ENCODE measurements around the gene DDX47. TPM values are rescaled to one million over a fixed set of nuclear protein-coding genes. Genes with fewer than 3 reads are reported as not detected.
"Not testable (repeated sequence)": the region's sequence is repeated elsewhere in the genome, so short reads cannot be mapped to it uniquely, and the experiment has no call there.

Gene DDX47
- total and polyA plus RNA-seq, 2 experiments from 2014 or later: 56.2 to 69.4 TPM

- H3K9me3 ChIP-seq (ENCODE audit: low read depth): no peaks in the 10 kb centered on the region
- TF ChIP-seq CTCF (IDR thresholded peaks at IDR 0.05; ENCODE audit: poor library complexity): no peak
- no peak for TF ChIP-seq EZH2 (IDR thresholded peaks at IDR 0.05; ENCODE audit: borderline replicate concordance)
- no peak for TF ChIP-seq EZH2phosphoT487 (IDR thresholded peaks at IDR 0.05; ENCODE audit: low read depth, severe bottlenecking, unreplicated experiment)
- no peaks in the 10 kb centered on the region for H3K36me3 ChIP-seq (replicated peaks; ENCODE audit: insufficient read depth, low read depth)
- no peaks in the 10 kb centered on the region for H4K20me1 ChIP-seq (ENCODE audit: insufficient read depth, poor library complexity, severe bottlenecking)
- H3K4me3 ChIP-seq: no peak overlapping the region
- 87% methylated on average over 3 of the region's 3 CpGs for WGBS (ENCODE audit: low lambda C conversion rate, missing lambda C conversion rate)
- H3K9me2 ChIP-seq (replicated peaks; ENCODE audit: insufficient read depth): no peaks in the 10 kb centered on the region
- peaks cover 29% of the 10 kb centered on the region for H3K4me1 ChIP-seq (ENCODE audit: insufficient read depth)
- H3K27ac ChIP-seq: peak overlapping the region; percentile 97
- no peak overlapping the region for H3K4me2 ChIP-seq
- no peak for DNase-seq (ENCODE audit: low spot score)
- H3K79me2 ChIP-seq: no peaks in the 10 kb centered on the region
- no peak overlapping the region for H2AFZ ChIP-seq
- no peaks in the 10 kb centered on the region for H3K27me3 ChIP-seq
Measured at GRCh38 chr12:12837813-12838153, 24.6 kb downstream of the DDX47 start.

GRCh38 chr12:12839003-12839395 is 25.9 kb downstream of the DDX47 start:
- Histone ChIP-seq H3K9me2 (replicated peaks; ENCODE audit: insufficient read depth) (no peaks in the 10 kb centered on the region), H3K79me2 (no peaks in the 10 kb centered on the region), H3K4me1 (ENCODE audit: insufficient read depth) (peaks cover 29% of the 10 kb centered on the region), H3K27me3 (no peaks in the 10 kb centered on the region), H3K4me3 (no peak overlapping the region), H2AFZ (no peak overlapping the region), H3K4me2 (no peak overlapping the region), H3K9me3 (ENCODE audit: low read depth) (no peaks in the 10 kb centered on the region), H3K36me3 (replicated peaks; ENCODE audit: insufficient read depth, low read depth) (no peaks in the 10 kb centered on the region), H4K20me1 (ENCODE audit: insufficient read depth, poor library complexity, severe bottlenecking) (no peaks in the 10 kb centered on the region), H3K27ac (peak overlapping the region; percentile 74)
- no peak for DNase-seq (ENCODE audit: low spot score)
- 37% methylated on average over 1 of the region's 1 CpG for WGBS (ENCODE audit: low lambda C conversion rate, missing lambda C conversion rate)
- TF ChIP-seq EZH2phosphoT487 (IDR thresholded peaks at IDR 0.05; ENCODE audit: low read depth, severe bottlenecking, unreplicated experiment): no peak
- no peak for TF ChIP-seq EZH2 (IDR thresholded peaks at IDR 0.05; ENCODE audit: borderline replicate concordance)

GRCh38 chr12:12839439-12839838 is 26.3 kb downstream of the DDX47 start:
- H3K4me1 ChIP-seq (ENCODE audit: insufficient read depth): peaks cover 29% of the 10 kb centered on the region
- H3K27ac ChIP-seq: peak overlapping the region; percentile 74

GRCh38 chr12:12839873-12840579 is 26.9 kb downstream of the DDX47 start:
- no peak for TF ChIP-seq CTCF (IDR thresholded peaks at IDR 0.05; ENCODE audit: poor library complexity)
- TF ChIP-seq EZH2 (IDR thresholded peaks at IDR 0.05; ENCODE audit: borderline replicate concordance): no peak
- no peak for TF ChIP-seq EZH2phosphoT487 (IDR thresholded peaks at IDR 0.05; ENCODE audit: low read depth, severe bottlenecking, unreplicated experiment)
- DNase-seq (ENCODE audit: low spot score): peak; percentile 65
- Histone ChIP-seq H3K4me1 (ENCODE audit: insufficient read depth) (peaks cover 29% of the 10 kb centered on the region), H3K9me3 (ENCODE audit: low read depth) (no peaks in the 10 kb centered on the region), H3K27me3 (no peaks in the 10 kb centered on the region), H3K79me2 (no peaks in the 10 kb centered on the region), H3K27ac (peak overlapping the region; percentile 74), H3K4me2 (no peak overlapping the region), H3K36me3 (replicated peaks; ENCODE audit: insufficient read depth, low read depth) (no peaks in the 10 kb centered on the region), H4K20me1 (ENCODE audit: insufficient read depth, poor library complexity, severe bottlenecking) (no peaks in the 10 kb centered on the region), H3K9me2 (replicated peaks; ENCODE audit: insufficient read depth) (no peaks in the 10 kb centered on the region), H2AFZ (no peak overlapping the region), H3K4me3 (no peak overlapping the region)
- WGBS (ENCODE audit: low lambda C conversion rate, missing lambda C conversion rate): 58% methylated on average over 5 of the region's 5 CpGs

More at GRCh38 chr12:12839439-12839838, 26.3 kb downstream of the DDX47 start:
- not testable (repeated sequence) for H3K27me3 ChIP-seq; DNase-seq (ENCODE audit: low spot score); H3K79me2 ChIP-seq; H2AFZ ChIP-seq; H3K9me3 ChIP-seq (ENCODE audit: low read depth); H3K4me3 ChIP-seq; H3K36me3 ChIP-seq (replicated peaks; ENCODE audit: insufficient read depth, low read depth); H4K20me1 ChIP-seq (ENCODE audit: insufficient read depth, poor library complexity, severe bottlenecking); H3K4me2 ChIP-seq; H3K9me2 ChIP-seq (replicated peaks; ENCODE audit: insufficient read depth)
- 82% methylated on average over 10 of the region's 10 CpGs for WGBS (ENCODE audit: low lambda C conversion rate, missing lambda C conversion rate)
